K562 (cell line): ENCODE data around the gene DPH2. TPM values are rescaled to one million over a fixed set of nuclear protein-coding genes. Genes with fewer than 3 reads are reported as not detected.

Experiments
- CBX1 ChIP-seq: sonication (generic); IDR thresholded peaks from 2 replicates; pipeline ENCODE4 v1.6.1; 2016; ENCODE audit warnings: antibody characterized with exemption, low read depth, mild to moderate bottlenecking
- ELF1 ChIP-seq: fragments of 200-800 bp; sonication (Bioruptor generic); IDR thresholded peaks from 2 replicates; pipeline ENCODE4 v1.6.1; 2016; ENCODE audit warnings: missing genetic modification characterization, missing compliant biosample characterization
- MYNN ChIP-seq, 2 experiments: sonication (generic); formaldehyde crosslinking in 1 of 2; IDR thresholded peaks; 2 replicates each; pipeline versions ENCODE4 v1.5.0 to v1.6.1; 2016 to 2020; ENCODE audit warnings: antibody characterized with exemption in 1 of 2, missing genetic modification reagents in 1 of 2
- POLR2AphosphoS2 ChIP-seq: IDR thresholded peaks from 2 replicates; pipeline ENCODE4 v1.6.1; 2012; ENCODE audit warnings: low read length, improper control_type of control experiment
- SPI1 ChIP-seq: IDR thresholded peaks from 2 replicates; pipeline ENCODE4 v1.6.1; 2011; ENCODE audit warnings: low read depth, low read length, control low read depth, borderline replicate concordance
- TAF1 ChIP-seq: IDR thresholded peaks from 2 replicates; pipeline ENCODE4 v1.6.1; 2011; ENCODE audit warnings: mild to moderate bottlenecking, low read length, moderate library complexity; ENCODE audit not compliant: insufficient read depth, control insufficient read depth, severe bottlenecking; ENCODE audit errors: extremely low read depth
- TCFL5 ChIP-seq: fragments of 250-450 bp; sonication (Bioruptor Pico); conservative IDR thresholded peaks from 2 replicates; pipeline ENCODE4 v1.6.1; 2021; ENCODE audit warnings: mild to moderate bottlenecking, moderate library complexity, matching md5 sums
- TFAM ChIP-seq: fragments of 250-450 bp; sonication (Bioruptor Pico); conservative IDR thresholded peaks from 2 replicates; pipeline ENCODE4 v1.5.0; 2021; ENCODE audit warnings: mild to moderate bottlenecking, moderate library complexity
- ZNF263 ChIP-seq: sonication (generic); formaldehyde crosslinking; IDR thresholded peaks from 2 replicates; pipeline ENCODE4 v1.8.0; 2022; ENCODE audit warnings: mild to moderate bottlenecking, missing genetic modification reagents, borderline replicate concordance
- polyA plus RNA-seq, 8 experiments: library from polyadenylated mRNA; depleted of rRNA in 4 of 8; stranded (reverse) in 5 of 8; unstranded in 3 of 8; fragments of >200 nt; fragmentation: Nextera tagmentation in 2 of 8; fragmentation: Illumina TruSeq in 1 of 8; extraction: Ambion mirVana in 2 of 8; extraction: Trizol in 1 of 8; gene quantifications; 2 replicates each; pipeline versions ENCODE4 v1.2.1 to v1.2.3, GENCODE V29; 2011 to 2014; ENCODE audit warnings: inconsistent platforms in 1 of 8, missing spikeins in 1 of 8
- total RNA-seq, 7 experiments: library from RNA; depleted of rRNA in 6 of 7; stranded (reverse); fragments of >200 nt in 6 of 7; fragmentation: Illumina TruSeq in 2 of 7; extraction: Trizol in 2 of 7; gene quantifications; 2 replicates each; pipeline versions ENCODE4 v1.2.1 to v1.2.3, GENCODE V29; 2011 to 2021; ENCODE audit warnings: low replicate concordance in 1 of 7
- TF ChIP-seq, protein P1 (sequence below): fragments of 250-450 bp; sonication (Bioruptor Pico); IDR thresholded peaks from 2 replicates; pipeline ENCODE4 v1.4.0; 2020
- TF ChIP-seq, protein P2 (sequence below): sonication (generic); formaldehyde crosslinking; IDR thresholded peaks from 2 replicates; pipeline ENCODE4 v1.8.1; 2023; ENCODE audit warnings: mild to moderate bottlenecking, missing genetic modification reagents
- TF ChIP-seq, protein P3 (sequence below): fragments of 200-400 bp; formaldehyde crosslinking; IDR thresholded peaks from 2 replicates; pipeline ENCODE4 v1.6.1; 2017; ENCODE audit warnings: mild to moderate bottlenecking, low read depth, low read length, moderate library complexity
- TF ChIP-seq, protein P4 (sequence below), 2 experiments: IDR thresholded peaks; 2 replicates each; pipeline ENCODE4 v1.6.1; 2012; ENCODE audit warnings: improper control_type of control experiment in 2 of 2, low read depth in 2 of 2, low read length in 2 of 2, borderline replicate concordance in 1 of 2

DPH2 gene
- total and polyA plus RNA-seq, 9 of the 15 experiments (the other 6 are each of a cell fraction or from before 2014, with no cell fraction given), result 17.9 to 94.1 (median 68.1) TPM

DNA sequence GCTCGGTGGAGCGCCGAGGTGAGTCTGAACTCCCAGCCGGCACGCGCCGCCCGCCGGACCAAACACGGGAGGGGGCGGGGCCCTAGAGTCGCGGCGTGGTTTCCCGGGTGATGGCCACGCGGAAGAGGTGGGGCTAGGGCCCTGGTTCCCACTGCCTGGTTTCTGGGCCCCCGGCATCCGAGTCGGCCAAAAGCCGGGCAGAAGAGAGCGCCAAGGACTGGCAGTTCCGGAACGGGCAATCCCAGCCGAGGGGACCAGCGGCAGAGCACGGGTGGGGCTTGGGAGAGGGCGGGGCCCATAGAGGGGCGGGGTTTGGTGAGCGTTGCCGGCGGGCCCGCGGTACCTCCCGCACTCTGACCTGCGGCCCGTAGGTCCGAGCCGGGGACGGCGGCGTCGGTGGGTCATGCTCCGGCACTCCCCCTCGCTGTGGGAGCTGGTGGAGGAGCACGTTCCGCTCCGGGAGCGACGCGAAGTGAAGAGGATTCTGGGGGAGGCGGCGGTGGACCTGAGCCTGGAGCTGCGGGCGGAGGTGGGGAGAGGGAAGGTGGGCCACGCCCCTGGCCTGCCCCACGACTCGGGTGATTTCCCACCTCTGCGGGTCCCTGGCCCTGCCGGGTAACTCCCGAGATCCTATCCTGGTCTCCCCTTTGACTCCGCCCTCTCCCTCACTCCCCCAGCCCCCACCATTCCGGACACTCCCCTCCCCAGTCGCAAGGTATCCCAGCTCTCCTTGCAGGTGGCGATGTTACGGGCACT lies 21.8 kb downstream of the DPH2 start, which contains the start of gene CCDC24 (continued):
- TF ChIP-seq, protein P1, sequence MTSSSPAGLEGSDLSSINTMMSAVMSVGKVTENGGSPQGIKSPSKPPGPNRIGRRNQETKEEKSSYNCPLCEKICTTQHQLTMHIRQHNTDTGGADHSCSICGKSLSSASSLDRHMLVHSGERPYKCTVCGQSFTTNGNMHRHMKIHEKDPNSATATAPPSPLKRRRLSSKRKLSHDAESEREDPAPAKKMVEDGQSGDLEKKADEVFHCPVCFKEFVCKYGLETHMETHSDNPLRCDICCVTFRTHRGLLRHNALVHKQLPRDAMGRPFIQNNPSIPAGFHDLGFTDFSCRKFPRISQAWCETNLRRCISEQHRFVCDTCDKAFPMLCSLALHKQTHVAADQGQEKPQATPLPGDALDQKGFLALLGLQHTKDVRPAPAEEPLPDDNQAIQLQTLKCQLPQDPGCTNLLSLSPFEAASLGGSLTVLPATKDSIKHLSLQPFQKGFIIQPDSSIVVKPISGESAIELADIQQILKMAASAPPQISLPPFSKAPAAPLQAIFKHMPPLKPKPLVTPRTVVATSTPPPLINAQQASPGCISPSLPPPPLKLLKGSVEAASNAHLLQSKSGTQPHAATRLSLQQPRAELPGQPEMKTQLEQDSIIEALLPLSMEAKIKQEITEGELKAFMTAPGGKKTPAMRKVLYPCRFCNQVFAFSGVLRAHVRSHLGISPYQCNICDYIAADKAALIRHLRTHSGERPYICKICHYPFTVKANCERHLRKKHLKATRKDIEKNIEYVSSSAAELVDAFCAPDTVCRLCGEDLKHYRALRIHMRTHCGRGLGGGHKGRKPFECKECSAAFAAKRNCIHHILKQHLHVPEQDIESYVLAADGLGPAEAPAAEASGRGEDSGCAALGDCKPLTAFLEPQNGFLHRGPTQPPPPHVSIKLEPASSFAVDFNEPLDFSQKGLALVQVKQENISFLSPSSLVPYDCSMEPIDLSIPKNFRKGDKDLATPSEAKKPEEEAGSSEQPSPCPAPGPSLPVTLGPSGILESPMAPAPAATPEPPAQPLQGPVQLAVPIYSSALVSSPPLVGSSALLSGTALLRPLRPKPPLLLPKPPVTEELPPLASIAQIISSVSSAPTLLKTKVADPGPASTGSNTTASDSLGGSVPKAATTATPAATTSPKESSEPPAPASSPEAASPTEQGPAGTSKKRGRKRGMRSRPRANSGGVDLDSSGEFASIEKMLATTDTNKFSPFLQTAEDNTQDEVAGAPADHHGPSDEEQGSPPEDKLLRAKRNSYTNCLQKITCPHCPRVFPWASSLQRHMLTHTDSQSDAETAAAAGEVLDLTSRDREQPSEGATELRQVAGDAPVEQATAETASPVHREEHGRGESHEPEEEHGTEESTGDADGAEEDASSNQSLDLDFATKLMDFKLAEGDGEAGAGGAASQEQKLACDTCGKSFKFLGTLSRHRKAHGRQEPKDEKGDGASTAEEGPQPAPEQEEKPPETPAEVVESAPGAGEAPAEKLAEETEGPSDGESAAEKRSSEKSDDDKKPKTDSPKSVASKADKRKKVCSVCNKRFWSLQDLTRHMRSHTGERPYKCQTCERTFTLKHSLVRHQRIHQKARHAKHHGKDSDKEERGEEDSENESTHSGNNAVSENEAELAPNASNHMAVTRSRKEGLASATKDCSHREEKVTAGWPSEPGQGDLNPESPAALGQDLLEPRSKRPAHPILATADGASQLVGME, result 0 out of 2 replicates have a peak, but pooled peaks have one; percentile 38
- TF ChIP-seq TFAM (CRISPR knock-in tag) (no peak), ELF1 (peak; percentile 74), POLR2AphosphoS2 (peak; percentile 85; the same call in 1 of the 2 replicates), ZNF263 (CRISPR knock-in tag) (peak; percentile 90), TCFL5 (CRISPR knock-in tag) (no peak), MYNN (IDR thresholded peaks at IDR 0.05) (peak; percentile 81), MYNN (CRISPR knock-in tag; IDR thresholded peaks at IDR 0.05) (no peak), TAF1 (peak; percentile 42), CBX1 (peak; percentile 83; the same call in 1 of the 2 replicates), SPI1 (no peak)
- TF ChIP-seq, protein P2, sequence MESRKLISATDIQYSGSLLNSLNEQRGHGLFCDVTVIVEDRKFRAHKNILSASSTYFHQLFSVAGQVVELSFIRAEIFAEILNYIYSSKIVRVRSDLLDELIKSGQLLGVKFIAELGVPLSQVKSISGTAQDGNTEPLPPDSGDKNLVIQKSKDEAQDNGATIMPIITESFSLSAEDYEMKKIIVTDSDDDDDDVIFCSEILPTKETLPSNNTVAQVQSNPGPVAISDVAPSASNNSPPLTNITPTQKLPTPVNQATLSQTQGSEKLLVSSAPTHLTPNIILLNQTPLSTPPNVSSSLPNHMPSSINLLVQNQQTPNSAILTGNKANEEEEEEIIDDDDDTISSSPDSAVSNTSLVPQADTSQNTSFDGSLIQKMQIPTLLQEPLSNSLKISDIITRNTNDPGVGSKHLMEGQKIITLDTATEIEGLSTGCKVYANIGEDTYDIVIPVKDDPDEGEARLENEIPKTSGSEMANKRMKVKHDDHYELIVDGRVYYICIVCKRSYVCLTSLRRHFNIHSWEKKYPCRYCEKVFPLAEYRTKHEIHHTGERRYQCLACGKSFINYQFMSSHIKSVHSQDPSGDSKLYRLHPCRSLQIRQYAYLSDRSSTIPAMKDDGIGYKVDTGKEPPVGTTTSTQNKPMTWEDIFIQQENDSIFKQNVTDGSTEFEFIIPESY (CRISPR knock-in tag), result peak; percentile 55; the same call in 1 of the 2 replicates
- TF ChIP-seq, protein P3, sequence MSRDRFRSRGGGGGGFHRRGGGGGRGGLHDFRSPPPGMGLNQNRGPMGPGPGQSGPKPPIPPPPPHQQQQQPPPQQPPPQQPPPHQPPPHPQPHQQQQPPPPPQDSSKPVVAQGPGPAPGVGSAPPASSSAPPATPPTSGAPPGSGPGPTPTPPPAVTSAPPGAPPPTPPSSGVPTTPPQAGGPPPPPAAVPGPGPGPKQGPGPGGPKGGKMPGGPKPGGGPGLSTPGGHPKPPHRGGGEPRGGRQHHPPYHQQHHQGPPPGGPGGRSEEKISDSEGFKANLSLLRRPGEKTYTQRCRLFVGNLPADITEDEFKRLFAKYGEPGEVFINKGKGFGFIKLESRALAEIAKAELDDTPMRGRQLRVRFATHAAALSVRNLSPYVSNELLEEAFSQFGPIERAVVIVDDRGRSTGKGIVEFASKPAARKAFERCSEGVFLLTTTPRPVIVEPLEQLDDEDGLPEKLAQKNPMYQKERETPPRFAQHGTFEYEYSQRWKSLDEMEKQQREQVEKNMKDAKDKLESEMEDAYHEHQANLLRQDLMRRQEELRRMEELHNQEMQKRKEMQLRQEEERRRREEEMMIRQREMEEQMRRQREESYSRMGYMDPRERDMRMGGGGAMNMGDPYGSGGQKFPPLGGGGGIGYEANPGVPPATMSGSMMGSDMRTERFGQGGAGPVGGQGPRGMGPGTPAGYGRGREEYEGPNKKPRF, result no peak
- TF ChIP-seq, protein P4, sequence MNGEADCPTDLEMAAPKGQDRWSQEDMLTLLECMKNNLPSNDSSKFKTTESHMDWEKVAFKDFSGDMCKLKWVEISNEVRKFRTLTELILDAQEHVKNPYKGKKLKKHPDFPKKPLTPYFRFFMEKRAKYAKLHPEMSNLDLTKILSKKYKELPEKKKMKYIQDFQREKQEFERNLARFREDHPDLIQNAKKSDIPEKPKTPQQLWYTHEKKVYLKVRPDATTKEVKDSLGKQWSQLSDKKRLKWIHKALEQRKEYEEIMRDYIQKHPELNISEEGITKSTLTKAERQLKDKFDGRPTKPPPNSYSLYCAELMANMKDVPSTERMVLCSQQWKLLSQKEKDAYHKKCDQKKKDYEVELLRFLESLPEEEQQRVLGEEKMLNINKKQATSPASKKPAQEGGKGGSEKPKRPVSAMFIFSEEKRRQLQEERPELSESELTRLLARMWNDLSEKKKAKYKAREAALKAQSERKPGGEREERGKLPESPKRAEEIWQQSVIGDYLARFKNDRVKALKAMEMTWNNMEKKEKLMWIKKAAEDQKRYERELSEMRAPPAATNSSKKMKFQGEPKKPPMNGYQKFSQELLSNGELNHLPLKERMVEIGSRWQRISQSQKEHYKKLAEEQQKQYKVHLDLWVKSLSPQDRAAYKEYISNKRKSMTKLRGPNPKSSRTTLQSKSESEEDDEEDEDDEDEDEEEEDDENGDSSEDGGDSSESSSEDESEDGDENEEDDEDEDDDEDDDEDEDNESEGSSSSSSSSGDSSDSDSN (IDR thresholded peaks at IDR 0.05; ENCODE audit: borderline replicate concordance in 1 of 2, low read depth in 2 of 2, low read length in 2 of 2), result no peak
